ENCODE results near the gene CHADL.

DNA sequence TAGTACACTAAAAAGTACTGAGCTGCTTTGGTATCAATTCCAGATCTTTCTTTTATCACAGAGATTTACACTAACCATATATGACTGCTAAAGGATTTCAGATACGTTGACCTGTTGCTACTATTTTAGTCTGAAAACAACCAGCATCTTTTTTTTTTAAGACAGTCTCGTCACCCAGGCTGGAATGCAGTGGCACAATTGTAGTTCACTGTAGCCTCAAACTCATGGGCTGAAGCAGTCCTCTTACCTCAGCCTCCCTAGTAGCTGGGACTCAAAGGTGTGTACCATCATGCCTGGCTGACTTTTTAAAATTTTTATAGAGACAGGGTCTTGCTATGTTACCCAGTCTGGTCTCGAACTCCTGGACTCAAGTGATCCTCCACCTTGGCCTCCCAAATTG lies 59.8 kb downstream of the CHADL start:
- TF ChIP-seq, protein P1, sequence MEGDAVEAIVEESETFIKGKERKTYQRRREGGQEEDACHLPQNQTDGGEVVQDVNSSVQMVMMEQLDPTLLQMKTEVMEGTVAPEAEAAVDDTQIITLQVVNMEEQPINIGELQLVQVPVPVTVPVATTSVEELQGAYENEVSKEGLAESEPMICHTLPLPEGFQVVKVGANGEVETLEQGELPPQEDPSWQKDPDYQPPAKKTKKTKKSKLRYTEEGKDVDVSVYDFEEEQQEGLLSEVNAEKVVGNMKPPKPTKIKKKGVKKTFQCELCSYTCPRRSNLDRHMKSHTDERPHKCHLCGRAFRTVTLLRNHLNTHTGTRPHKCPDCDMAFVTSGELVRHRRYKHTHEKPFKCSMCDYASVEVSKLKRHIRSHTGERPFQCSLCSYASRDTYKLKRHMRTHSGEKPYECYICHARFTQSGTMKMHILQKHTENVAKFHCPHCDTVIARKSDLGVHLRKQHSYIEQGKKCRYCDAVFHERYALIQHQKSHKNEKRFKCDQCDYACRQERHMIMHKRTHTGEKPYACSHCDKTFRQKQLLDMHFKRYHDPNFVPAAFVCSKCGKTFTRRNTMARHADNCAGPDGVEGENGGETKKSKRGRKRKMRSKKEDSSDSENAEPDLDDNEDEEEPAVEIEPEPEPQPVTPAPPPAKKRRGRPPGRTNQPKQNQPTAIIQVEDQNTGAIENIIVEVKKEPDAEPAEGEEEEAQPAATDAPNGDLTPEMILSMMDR (optimal IDR thresholded peaks at IDR 0.05 in 1 of 3, IDR thresholded peaks at IDR 0.05 in 1 of 3, conservative IDR thresholded peaks at IDR 0.05 in 1 of 3; ENCODE audit: extremely low read depth in 1 of 3, insufficient read depth in 2 of 3, low read length in 3 of 3), result no peak
- no peak for TF ChIP-seq EZH2 (IDR thresholded peaks at IDR 0.05; ENCODE audit: low read length)
